NOMO-1 (cell line): ENCODE measurements around the gene GDF7.

Source experiments
- DNase-seq, 2 experiments: peaks; one replicate each; lab custom pipeline; 2025; ENCODE audit not compliant: unreplicated experiment in 2 of 2; lab: John Stamatoyannopoulos, UW

The GDF7 gene

DNA sequence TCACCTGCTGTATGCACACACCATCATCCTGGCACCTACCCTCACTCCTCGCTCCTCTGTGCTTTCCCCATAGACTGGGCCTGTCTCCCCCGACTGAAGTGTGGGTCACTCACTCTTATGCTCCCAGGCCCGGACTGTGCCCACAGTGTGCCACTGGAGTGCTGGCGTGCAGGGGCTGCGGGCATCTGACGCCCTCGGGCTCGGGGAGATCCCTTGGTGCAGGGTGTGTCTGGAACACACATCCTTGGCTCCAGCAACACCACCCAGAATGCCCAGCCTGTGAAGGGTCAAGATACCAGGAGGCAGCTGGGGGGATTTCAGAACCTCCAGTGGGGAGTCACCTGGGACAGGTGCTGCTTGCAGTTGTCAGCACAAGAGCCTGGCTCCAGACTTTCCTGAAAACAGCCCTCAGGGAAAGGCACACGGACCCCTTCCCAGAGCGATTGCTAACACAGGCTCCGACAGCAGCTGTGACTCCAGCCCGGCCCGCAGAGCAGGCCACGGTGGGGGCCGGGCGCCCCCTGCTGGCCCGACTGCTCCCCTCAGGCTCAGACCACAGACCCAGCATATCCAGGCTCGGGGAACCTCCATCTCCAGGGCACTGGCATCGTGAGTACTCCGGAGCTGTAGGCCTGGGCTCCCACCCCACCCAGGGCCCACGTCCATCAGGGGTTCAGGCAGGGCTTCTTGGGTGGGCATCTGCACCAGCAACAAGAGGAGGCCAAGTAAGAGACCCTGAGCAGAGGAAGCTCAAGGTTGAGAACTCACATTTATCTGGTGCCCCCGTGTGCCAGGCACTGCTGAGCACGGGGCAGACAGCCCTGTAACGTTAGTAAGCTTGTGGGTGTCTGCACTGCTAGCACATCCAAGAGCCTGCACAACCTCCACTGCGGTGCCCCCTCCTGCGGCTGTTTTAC, 24.6 kb upstream of the GDF7 start:
- DNase-seq, result peak; percentile 33 to 58

DNA sequence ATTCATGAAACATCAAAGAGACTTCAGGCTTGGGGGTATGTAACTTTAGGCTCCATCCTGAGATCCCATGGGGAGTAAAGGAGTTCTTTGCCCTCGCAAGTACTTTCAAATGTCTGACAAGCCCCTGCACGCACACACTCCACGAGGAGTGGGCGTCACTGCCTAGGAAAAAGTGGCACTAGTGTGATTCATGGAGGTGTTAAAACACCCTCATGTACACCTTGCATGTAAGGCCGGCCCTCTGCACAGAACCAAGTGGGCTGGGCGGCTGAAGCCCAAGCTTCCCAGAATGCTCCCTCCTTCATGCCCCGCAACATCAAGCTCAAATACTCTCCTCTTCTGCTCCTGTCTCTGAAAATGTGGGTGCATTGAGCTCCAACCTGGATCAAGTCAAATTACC, 23.9 kb upstream of the GDF7 start:
- no peak for DNase-seq

DNA sequence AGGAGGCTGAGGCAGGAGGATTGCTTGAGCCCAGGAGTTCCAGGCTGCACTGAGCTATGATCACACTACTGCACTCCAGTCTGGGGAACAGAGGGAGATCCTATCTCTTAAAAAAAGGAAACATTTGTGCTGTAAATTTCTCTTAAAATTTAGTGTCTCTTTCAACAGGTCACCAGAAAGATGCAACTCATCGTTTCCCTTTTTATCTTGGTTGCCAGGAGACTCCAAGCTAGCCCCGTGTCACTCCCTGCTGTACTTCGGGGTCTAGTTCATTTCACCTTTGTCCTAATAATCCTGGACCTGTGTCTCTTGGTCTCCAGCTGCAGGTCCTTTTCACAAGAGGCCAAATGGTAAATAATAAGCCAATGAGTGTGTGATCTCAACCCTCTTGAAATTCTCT, 23.1 kb upstream of the GDF7 start:
- DNase-seq, result no peak

DNA sequence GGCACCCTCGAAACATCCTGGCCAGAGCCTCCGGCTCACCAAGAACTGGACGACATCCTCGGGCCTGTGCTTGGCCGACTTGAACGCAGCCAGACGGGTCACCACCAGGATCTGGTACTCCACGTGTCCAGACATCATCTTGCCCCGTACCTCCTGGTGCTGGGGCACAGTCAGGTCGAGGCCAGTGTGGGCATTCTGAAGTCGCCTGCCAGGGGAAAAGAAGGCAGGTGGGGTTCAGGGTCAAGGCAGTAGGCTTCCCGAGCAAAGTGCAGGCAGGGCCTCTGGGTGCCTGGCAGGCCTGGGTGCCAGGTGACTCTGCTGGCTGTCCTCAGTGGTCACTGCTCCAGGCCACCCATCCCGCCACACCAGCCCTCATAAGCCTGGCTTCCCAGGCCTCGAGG, 21.6 kb upstream of the GDF7 start:
- DNase-seq, result no peak

DNA sequence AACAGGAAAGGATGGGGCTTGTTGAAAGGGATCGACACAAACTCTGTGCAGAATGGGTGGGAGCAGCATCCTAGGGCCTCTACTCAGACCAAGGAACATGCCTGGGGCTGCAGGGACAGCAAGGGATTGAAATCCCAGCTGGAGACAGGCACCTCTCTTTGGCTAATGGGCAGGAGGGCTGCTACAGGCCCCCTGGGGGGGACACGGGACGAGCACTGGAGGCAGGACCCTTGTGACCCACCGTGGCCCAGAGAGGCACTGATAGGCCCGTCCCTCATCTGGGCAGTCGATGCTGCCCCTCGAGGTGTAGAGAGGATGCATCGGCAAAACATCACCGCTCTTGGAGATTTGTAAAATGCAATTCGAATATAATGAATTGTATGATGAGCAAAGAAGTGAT, 21.2 kb upstream of the GDF7 start:
- no peak for DNase-seq

DNA sequence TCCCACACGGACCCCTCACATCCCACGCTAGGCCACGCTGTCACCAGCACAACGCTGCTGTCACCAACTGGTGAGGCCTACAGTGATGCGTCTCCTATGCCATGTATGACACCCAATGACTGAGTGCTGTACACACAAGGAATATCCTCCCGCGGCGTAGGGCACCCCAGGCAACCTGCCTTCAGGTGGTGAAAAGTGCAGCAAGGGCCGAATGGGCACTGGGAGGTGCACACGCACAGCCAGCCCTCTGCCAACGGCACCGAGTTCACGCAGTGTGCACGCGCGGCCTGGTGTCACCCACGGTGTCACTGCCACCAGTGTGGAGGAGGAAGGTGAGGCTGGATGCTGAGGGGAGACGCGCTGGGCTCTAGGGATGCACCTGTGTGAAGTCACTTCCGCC, 20.5 kb upstream of the GDF7 start:
- no peak for DNase-seq

DNA sequence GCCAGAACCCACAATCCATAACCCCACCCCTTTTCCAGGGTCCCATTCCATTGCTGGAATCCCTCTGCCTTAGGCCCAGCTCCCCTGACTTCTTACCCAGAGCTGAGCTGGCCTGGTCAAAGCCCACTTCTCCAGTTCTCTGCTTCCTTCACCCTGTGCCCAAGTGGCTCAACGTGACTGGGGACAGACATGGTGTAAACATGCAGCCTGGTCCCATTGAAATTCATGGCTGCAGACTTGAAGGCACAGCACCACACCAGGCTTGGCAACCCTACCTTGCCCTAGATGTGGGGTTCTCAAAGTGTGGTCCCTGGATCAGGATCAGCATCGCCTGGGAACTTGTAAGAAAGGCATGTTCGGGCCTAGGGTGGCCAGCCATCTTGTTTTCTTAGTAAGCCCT, 19.7 kb upstream of the GDF7 start:
- no peak for DNase-seq

DNA sequence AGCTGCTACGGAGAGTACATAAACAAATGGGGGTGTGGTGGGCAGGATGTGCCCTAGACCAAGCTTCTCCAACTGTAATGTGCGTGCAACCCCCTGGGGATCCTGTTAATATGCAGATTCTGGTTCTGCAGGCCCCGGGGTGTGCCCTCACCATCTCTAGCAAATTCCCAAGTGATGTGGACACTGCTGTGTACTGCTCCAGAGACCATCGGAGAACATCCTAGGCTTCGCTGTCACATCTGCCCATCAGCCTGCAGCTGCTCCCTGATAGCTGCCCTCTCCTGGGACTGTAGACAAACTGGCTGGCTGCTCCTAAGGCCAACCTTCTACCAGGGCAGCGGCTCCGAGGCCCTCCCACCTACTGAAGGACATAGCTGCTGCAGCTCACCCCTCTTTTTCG, 19.2 kb upstream of the GDF7 start:
- no peak for DNase-seq

DNA sequence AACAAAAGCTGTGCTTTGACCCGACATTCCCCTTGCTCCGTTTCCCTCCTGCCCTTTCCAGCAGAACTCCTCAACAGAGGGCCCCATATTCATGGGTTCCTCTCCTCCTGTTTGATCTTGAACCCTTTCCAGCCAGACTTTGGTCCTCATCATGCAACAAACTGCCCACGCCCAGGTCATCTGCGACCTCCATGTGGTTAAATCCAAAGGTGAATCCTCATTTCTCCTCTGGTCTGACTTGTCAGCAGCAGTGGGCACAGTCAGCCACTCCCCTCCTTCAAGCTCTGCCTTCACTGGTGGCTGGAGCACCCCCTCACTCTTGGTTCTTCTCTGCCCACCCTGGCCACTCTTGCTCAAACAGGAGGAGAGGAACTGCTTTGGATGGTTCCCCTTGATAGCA, 18.7 kb upstream of the GDF7 start:
- DNase-seq, result no peak

DNA sequence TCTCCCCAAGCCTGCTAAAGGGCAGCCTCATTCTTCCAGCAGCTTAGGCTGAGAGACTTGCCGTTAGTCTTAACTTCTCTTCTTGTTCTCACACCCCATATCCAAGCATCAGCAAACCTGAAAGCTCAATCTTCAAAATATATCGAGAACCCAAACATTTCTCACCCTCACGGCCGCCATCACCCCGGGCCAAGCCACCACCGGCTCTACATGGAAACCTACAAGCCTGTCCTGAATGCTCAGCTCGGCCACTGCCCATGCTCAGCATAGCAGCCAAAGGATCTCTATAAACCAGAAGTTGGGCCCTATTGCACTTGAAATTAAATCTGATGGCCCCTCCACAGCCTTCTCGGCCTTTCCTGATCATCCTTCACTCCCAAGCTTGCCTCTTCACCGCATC, 18.1 kb upstream of the GDF7 start:
- DNase-seq, result no peak

DNA sequence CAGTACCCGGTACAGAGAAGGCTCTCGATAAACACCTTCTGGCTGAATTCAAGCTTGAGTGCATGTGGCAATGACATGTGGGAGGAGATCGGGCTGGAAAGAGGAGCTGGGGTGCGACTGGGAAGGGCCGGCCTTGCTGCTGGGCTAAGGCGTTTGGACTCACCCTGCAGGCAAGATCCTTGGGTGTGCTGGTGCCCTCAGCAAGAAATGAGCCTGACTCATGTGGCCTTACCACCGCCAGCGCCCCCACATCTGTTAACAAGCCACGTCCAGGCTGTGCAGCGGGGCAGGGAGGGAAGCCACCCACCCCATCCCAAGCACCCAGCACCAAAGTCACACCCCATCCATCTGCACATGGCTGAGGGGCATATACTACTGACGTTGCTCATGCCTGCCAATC, 17.4 kb upstream of the GDF7 start:
- no peak for DNase-seq

DNA sequence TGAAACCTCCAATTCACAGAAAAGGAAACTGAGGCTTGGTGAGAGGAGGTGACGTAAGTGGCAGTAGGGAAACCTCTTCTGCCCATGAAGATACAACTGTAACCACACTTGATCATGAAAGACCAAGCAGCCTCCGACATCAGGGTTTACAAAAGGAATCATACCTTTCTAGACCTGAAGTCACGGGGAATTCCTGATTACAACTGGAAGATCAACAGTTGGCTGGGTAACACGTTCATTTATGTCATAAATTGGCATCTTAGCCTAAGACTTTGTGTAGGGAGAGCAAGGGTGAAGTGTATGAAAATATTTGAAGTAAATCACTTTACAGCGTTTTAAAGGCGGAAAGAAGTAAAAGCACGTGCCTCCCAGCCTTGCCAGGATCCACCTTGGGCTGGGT, 17.0 kb upstream of the GDF7 start:
- no peak for DNase-seq

DNA sequence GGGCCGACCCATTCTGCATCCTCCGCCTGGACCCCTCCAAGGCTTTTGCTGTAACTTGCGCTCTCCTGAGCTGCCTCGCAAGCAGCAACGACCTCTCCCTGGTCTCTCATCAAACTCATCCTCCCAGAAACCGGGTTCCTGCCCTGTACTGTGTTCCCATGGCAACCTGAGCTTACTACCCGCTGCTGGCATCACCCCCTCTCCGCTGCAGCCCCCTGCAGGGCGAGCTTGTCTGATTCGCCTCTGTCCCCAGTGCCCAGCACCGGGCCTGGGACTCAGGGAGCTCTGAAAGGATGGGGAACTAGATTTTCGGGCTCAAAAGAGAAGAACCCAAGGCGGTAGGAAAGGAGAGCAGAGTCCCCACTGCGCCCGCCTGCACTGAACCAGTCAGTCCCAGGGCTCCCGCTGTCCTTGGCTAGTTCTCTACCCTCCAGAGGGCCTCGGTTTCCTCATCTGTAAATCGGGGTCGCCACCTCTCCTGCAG, 16.5 kb upstream of the GDF7 start:
- peak; percentile 22 to 63 for DNase-seq

DNA sequence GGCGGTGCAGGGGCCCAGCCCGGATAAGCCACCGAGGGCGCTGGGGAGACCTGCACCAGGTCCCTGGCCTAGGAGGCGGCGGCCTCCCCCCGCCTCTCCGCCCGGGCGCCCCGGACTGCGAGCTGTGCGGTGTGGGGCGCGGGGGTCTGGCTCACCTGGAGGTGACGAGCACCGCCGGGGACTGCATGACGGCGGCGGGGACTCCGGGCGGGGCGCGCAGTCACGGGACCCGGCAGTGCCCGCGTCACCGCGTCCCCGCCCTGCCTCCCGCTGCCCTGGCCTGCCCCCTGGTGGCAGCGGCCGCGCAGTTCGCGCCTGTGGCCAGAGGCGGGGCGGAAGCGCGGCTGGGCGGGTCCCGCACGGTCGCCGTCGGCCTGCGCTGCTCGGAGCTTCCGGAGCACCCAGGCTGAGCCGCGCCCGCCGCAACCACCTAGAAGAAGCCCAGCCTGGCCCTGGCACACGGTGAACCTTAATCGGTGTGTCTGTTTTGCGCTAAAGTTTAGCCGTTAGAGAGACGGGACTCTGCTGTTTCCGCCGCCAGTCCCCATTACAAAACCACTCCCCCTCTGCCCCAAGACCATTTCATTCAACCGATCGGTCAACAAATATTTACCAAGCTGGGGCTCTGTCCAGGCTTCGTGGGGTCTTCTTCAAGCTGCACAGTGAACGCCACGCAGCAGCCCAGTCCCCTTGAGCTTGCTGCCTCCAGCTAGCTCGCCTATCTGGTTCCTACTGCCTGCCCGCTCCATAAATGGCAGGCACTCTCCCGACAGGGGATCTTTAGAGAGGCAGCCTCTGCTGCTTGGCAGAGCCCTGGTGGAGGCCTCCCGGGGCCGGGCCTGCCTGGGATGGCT, 15.8 kb upstream of the GDF7 start, which contains the start of gene HS1BP3:
TSS of gene HS1BP3 (minus strand) at position 222 of the 854 bp plus-strand sequence. CDS start at position 187, 35 bp downstream.
- DNase-seq, result peak; percentile 70 to 84

DNA sequence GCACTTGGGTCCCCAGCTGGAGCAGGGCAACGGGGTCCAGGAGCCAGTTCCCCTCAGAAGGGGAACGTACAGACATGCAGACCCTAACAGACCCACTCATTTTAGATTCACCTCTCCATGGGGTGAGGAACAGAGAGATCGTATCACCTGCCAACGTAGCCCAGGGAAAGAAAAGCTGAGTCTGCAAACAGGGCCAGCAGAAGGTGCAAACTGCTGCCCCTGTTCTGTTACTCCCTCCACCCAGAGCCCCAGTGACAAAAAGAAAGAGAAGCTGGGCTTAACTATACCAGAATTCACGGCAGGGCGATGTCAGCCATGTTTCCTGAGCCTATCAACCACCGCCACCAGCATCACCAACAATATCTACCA, 15.2 kb upstream of the GDF7 start:
- no peak for DNase-seq

DNA sequence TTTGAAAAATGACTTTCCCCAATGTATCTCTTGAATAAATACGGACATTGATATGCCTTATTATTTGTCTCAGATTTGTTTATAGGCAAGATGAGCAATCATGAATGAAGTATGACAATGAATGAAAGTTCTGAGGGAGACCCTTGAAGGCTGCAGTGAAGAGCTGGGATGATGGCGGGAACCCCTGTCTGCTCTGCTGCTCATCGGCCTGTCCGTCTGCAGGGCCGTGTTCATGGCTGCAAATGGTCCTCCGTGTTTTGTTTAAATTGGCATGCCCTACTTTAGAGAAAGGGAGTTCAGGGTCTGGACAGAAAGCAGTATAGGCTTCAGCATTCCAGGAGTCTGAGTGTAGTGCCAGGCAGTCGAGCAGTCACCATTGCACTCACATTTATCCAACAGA, 14.8 kb upstream of the GDF7 start:
- DNase-seq, result no peak

DNA sequence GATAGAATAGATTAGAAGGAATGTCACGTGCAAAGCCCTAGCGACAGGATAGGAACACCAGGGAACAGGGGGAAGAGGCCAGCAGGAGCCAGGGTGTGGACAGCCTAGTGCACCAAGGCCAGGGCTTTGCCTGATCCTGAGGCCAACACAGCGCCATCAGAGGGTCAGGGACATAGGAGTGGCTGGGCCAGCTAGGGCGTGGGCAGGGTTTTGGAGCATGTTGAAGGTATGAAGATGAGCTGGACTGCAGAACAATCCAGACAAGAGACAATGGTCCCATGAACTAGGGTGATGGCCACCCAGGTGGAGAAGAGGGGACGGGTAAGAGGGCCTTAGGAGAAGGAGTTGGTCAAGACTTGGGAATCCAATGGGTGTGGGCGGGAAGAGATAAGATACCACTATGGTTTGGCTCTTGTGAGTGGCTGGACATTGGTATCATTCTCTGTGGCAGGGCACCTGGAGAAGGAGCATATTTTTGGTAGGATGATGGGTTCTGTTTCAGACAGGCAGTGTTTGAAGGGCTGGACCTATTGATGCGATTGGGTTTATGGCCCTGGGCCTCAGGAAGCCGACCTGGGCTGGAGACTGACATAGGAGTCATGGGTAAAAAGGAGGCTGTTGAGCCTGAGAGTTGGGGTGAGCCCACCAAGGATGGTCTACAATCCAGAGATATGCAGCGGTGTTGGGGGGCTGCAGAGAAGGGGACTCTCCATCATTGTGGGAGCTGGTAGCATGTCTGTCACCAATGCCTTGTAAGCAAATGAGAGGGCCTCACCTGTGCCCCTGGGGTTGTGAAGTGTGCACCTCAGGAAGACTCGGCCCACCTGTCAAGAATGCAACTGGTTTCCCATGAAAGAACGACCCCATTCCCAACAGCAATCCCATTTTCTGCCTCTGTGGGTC, 14.0 kb upstream of the GDF7 start:
- no peak for DNase-seq

DNA sequence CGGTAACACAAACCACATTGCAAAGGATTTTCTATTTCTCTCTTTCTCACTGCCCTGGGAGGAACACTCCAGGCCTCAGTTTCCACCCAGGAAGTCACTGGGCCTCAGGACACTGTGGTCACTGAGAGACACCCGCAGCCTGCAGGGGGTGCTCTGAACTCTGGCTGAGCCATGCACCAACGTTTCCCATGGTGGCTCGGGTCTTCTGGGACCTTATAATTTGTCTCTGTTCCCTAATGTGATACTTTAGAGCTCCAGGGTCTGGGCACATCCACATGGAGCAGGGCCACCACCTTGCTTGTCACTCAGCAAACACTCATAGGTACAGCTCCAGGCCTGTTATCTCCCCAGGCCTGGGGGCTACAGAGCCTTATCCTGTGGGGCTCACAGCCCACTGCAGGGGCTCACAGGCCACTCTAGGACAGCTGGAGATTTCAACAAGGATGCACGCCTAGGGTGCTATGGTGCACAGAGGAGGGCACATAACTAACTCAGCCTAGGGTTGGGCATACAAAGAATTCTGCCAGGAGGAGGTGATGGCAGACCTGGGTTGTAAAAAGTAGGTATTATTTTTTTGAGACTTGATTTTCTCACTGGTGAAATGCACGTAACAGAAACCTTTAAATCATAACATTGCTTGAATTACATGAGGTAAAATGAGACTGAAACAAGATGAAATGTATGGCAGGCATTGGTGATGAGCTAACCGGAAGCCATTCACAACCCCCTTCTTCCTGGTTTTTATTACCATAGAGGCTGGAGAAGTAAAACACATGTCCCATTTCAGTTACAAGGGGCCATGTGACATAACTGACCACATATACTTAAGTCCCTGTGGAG, 13.0 kb upstream of the GDF7 start:
- peak; percentile 52 to 67 for DNase-seq

DNA sequence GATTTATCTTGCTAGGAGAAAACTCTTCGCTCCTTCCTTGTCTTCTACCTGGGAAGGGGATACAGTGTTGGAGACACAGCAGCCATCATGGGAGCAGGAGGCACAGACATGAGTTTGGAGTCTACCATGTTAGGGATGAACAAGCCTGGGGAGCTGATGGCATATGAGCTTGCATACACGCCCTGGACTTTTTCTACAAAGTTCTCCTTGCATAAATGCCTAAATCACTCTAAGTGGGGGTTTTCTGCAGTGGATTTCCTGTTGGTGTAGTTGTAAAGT, 12.5 kb upstream of the GDF7 start:
- no peak for DNase-seq

DNA sequence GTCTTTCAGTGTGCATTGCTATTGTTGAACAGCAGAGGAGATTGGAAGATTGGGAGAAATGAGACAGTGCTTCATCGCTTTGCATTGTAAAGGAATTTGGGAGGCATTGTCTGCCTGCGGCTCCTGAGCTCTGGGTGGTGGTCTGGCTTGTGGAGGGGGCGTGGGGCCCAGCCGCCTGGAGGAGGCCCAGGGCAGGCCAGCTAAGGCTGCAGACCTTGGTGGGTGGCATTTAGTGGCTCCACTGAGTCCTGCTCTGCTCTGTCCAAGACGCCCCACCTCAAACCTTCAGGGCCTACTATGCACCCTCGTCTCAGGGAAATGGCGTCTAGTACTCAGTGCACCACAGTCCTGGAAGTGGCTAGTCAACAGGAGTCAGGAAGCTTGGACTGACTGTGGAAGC, 10.4 kb upstream of the GDF7 start:
- DNase-seq, result no peak
